Fibroblast of pulmonary artery (primary cell): ENCODE results near the gene BANK1.

ENCODE experiments used
- DNase-seq: peaks from one replicate; pipeline ENCODE4 v3.0.0-alpha.2; 2010; ENCODE audit warnings: low read depth
- H3K4me3 ChIP-seq: replicated peaks from 2 replicates; pipeline ENCODE4 v1.5.1; 2011; ENCODE audit warnings: low read depth, mild to moderate bottlenecking, control low read depth, low read length, moderate library complexity
- TF ChIP-seq, protein P1 (sequence below): IDR thresholded peaks from 2 replicates; pipeline ENCODE4 v1.5.1; 2011; ENCODE audit warnings: mild to moderate bottlenecking, control low read depth, low read length, inconsistent platforms; ENCODE audit errors: missing control alignments

Gene BANK1

DNA sequence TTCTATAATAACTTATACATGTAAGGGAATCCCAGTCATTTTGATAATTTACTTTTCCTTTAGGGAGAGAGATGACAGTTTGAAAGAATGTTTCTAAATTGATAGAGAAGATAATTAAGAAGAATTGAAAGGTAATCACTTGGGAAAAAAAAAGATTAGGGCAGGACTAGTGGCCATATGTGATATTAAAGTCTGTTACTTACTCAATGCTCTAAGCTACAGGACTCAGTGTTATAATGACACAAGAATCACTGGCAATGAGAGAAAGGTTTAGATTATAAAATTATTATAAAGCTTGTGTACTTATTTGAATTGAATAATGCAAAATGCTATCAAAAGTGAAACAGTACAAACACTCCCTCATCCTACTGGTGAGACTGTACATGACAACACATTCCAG, 265.3 kb downstream of the BANK1 start:
- TF ChIP-seq, protein P1, sequence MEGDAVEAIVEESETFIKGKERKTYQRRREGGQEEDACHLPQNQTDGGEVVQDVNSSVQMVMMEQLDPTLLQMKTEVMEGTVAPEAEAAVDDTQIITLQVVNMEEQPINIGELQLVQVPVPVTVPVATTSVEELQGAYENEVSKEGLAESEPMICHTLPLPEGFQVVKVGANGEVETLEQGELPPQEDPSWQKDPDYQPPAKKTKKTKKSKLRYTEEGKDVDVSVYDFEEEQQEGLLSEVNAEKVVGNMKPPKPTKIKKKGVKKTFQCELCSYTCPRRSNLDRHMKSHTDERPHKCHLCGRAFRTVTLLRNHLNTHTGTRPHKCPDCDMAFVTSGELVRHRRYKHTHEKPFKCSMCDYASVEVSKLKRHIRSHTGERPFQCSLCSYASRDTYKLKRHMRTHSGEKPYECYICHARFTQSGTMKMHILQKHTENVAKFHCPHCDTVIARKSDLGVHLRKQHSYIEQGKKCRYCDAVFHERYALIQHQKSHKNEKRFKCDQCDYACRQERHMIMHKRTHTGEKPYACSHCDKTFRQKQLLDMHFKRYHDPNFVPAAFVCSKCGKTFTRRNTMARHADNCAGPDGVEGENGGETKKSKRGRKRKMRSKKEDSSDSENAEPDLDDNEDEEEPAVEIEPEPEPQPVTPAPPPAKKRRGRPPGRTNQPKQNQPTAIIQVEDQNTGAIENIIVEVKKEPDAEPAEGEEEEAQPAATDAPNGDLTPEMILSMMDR = no peak
- DNase-seq = no peak
- no peak overlapping the region for H3K4me3 ChIP-seq

DNA sequence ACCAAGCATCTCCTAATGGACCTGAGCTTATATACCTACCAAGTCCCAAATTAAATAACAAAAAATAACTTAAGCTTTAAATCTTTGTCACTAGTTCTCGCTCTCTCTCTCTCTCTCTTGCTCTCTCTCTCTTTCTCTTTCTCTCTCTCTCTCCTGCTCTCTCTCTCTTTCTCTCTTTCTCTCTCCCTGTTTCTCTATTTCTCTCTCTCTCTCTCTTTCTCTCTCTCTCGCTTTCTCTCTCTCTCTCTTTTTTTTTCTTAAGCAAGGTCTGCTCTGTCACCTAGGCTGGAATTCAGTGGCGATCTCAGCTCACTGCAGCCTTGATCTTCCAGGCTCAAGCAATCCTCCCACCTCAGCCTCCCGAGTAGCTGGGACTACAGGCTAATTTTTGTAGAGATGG, 266.6 kb downstream of the BANK1 start:
- no peak for DNase-seq
- TF ChIP-seq, protein P1 = no peak
- H3K4me3 ChIP-seq = no peak overlapping the region

DNA sequence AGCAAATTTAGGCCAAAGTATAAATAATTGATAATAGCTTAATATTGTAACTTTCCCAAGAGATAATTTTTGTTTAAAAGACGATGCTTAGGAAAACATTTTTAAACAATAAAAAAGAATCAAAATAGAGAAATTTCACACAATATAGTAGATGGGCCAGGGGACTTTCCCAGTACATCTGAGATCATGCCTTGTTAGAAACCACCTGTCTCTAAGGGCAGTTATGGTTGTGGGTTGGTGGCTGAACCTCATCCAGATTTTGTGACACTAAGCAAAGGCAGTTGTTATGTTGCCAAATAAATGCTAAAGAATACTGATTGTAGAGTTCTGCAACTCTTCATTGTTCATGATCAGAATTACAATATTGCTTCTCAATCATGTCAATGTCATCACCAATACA, 270.6 kb downstream of the BANK1 start:
- H3K4me3 ChIP-seq = no peak overlapping the region
- no peak for DNase-seq
- TF ChIP-seq, protein P1 = no peak

DNA sequence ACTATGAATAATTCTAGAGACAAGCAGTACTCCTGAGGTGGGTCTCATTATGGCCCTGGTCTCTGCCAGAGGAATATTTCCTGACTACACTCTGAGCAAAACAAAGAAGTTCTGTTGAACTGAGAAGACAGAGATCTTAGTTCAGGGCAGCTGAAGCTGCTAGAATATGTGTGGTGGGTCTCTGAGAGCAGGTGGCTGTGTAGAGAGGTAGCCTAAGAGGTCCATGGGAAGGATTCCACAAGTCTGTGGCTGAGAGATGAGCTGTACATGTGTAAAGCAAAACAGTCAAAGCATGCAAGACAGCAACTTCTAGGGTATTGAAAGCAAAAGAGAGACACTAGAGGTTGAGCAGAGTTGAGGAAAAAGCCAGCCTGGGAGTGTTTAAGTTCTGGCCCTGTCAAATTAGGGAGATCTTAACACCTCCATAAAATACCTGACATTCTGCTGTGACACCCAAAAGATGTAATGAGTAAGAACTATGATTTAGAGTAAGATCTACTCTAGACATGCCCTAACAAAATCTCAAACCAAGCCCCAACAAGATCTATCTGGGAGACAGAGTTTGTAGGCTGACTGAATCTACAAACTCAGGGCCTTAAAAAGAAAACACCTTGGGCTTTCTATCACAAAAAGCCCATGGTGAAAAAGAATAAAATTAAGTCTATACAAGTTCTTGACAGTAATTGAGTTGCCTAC, 274.4 kb downstream of the BANK1 start:
- DNase-seq = no peak
- no peak overlapping the region for H3K4me3 ChIP-seq
- TF ChIP-seq, protein P1 = no peak

DNA sequence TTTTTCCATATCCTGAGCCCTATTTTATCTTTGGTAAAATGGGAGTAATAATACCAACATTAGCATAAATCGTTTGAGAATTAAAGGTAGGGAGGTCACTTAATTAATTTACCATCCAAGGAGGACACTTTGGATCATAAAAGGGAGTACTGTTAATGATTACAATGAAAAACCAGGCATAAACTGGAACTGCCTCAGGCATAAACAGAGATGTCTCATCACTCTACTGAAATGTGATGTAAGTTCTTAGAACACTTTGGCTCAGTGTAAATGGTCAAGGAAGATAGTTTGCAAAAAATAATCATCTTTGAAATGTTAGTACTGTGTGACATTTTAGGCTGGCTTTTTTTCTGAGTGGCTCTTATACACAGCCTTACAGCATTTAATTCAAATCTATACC, 286.1 kb downstream of the BANK1 start:
- TF ChIP-seq, protein P1 = no peak
- no peak for DNase-seq

DNA sequence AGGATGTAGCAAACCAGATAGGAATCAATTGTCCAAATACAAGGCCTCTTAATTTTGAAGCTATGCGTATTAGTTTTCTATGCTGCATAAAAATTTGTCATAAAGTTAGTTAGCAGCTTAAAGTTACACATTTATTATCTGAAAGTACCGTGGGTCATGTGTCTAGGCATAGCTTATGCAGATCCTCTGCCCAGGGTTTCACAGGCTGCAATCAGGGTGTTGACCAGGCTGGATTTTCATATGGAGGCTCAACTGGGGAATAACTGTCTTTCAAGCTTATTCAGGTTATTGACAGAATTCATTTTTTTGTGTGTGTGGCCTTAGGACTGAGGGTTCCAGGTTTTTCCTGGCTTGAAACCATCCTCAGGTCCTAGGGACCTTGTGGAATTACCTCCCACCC, 289.7 kb downstream of the BANK1 start:
- no peak overlapping the region for H3K4me3 ChIP-seq
- DNase-seq = no peak
- TF ChIP-seq, protein P1 = no peak

More for the DNA sequence above, 286.1 kb downstream of the BANK1 start:
- H3K4me3 ChIP-seq = no peak overlapping the region
